ENCODE results near the gene STPG1. TPM values are rescaled to one million over a fixed set of nuclear protein-coding genes. Genes with fewer than 3 reads are reported as not detected.

The STPG1 gene
- total RNA-seq, 1 donor from 2014 or later, result 9.2 TPM

- DNase-seq (ENCODE audit: low read depth) (no peak), FAIRE-seq (no peak)
- Mint-ChIP-seq H3K36me3 (ENCODE audit: low read depth, unreplicated experiment) (peaks cover 3% of the 10 kb centered on the region), H3K4me3 (ENCODE audit: unreplicated experiment) (no peak overlapping the region), H3K27ac (ENCODE audit: unreplicated experiment) (no peak overlapping the region), H3K27me3 (ENCODE audit: low read depth, unreplicated experiment) (peaks cover 32% of the 10 kb centered on the region), H3K4me1 (ENCODE audit: low read depth, unreplicated experiment) (peaks cover 37% of the 10 kb centered on the region), H3K9me3 (ENCODE audit: unreplicated experiment) (no peaks in the 10 kb centered on the region)
- Histone ChIP-seq H3K36me3 (ENCODE audit: insufficient read depth, low read length) (no peaks in the 10 kb centered on the region), H3K27me3 (ENCODE audit: insufficient read depth, low read length) (peaks cover 30% of the 10 kb centered on the region), H3K4me3 (ENCODE audit: insufficient read depth, low read depth, low read length) (no peak overlapping the region), H3K79me2 (ENCODE audit: insufficient read depth, low read length) (no peaks in the 10 kb centered on the region), H3K9ac (ENCODE audit: low read length) (no peak overlapping the region), H3K9me3 (ENCODE audit: insufficient read depth, low read depth, low read length) (no peaks in the 10 kb centered on the region), H2AFZ (ENCODE audit: low read depth, low read length) (no peak overlapping the region), H3K4me2 (ENCODE audit: low read length) (no peak overlapping the region), H3K4me1 (ENCODE audit: insufficient read depth, low read length) (peaks cover 27% of the 10 kb centered on the region), H3K27ac (ENCODE audit: low read depth, low read length) (no peak overlapping the region), H4K20me1 (ENCODE audit: insufficient read depth, low read length) (no peaks in the 10 kb centered on the region)
- no peak for TF ChIP-seq CTCF (IDR thresholded peaks at IDR 0.05; ENCODE audit: insufficient read depth, low read depth, low read length)
- no peak for TF ChIP-seq EZH2 (IDR thresholded peaks at IDR 0.05; ENCODE audit: insufficient read depth, low read length)
Observed at GRCh38 chr1:24325587-24326449, 87.8 kb downstream of the STPG1 start.

GRCh38 chr1:24324903-24325302 is 88.7 kb downstream of the STPG1 start:
- H3K9me3 Mint-ChIP-seq (ENCODE audit: unreplicated experiment), result peaks cover 1% of the 10 kb centered on the region
- no peaks in the 10 kb centered on the region for H3K36me3 ChIP-seq (ENCODE audit: insufficient read depth, low read length)
- FAIRE-seq, result no peak
- H3K4me1 ChIP-seq (ENCODE audit: insufficient read depth, low read length), result peaks cover 20% of the 10 kb centered on the region
- H3K27ac ChIP-seq (ENCODE audit: low read depth, low read length), result no peak overlapping the region
- H3K9ac ChIP-seq (ENCODE audit: low read length), result no peak overlapping the region
- H3K27me3 Mint-ChIP-seq (ENCODE audit: low read depth, unreplicated experiment), result peaks cover 38% of the 10 kb centered on the region
- H3K9me3 ChIP-seq (ENCODE audit: insufficient read depth, low read depth, low read length), result no peaks in the 10 kb centered on the region
- TF ChIP-seq EZH2 (IDR thresholded peaks at IDR 0.05; ENCODE audit: insufficient read depth, low read length) (no peak), CTCF (IDR thresholded peaks at IDR 0.05; ENCODE audit: insufficient read depth, low read depth, low read length) (no peak)
- no peak overlapping the region for H3K4me3 ChIP-seq (ENCODE audit: insufficient read depth, low read depth, low read length)
- peaks cover 36% of the 10 kb centered on the region for H3K4me1 Mint-ChIP-seq (ENCODE audit: low read depth, unreplicated experiment)
- H3K4me3 Mint-ChIP-seq (ENCODE audit: unreplicated experiment), result no peak overlapping the region
- H2AFZ ChIP-seq (ENCODE audit: low read depth, low read length), result no peak overlapping the region
- H3K4me2 ChIP-seq (ENCODE audit: low read length), result no peak overlapping the region
- DNase-seq (ENCODE audit: low read depth), result no peak
- no peaks in the 10 kb centered on the region for H4K20me1 ChIP-seq (ENCODE audit: insufficient read depth, low read length)
- H3K79me2 ChIP-seq (ENCODE audit: insufficient read depth, low read length), result no peaks in the 10 kb centered on the region
- no peak overlapping the region for H3K27ac Mint-ChIP-seq (ENCODE audit: unreplicated experiment)
- H3K36me3 Mint-ChIP-seq (ENCODE audit: low read depth, unreplicated experiment), result no peaks in the 10 kb centered on the region
- peaks cover 39% of the 10 kb centered on the region for H3K27me3 ChIP-seq (ENCODE audit: insufficient read depth, low read length)

- Mint-ChIP-seq H3K4me1 (ENCODE audit: low read depth, unreplicated experiment) (peaks cover 42% of the 10 kb centered on the region), H3K9me3 (ENCODE audit: unreplicated experiment) (peaks cover 1% of the 10 kb centered on the region), H3K4me3 (ENCODE audit: unreplicated experiment) (no peak overlapping the region), H3K36me3 (ENCODE audit: low read depth, unreplicated experiment) (no peaks in the 10 kb centered on the region), H3K27ac (ENCODE audit: unreplicated experiment) (no peak overlapping the region), H3K27me3 (ENCODE audit: low read depth, unreplicated experiment) (peaks cover 38% of the 10 kb centered on the region)
- TF ChIP-seq EZH2 (IDR thresholded peaks at IDR 0.05; ENCODE audit: insufficient read depth, low read length), result no peak
- TF ChIP-seq CTCF (IDR thresholded peaks at IDR 0.05; ENCODE audit: insufficient read depth, low read depth, low read length), result no peak
- H3K4me2 ChIP-seq (ENCODE audit: low read length), result no peak overlapping the region
- H2AFZ ChIP-seq (ENCODE audit: low read depth, low read length), result no peak overlapping the region
- H4K20me1 ChIP-seq (ENCODE audit: insufficient read depth, low read length), result no peaks in the 10 kb centered on the region
- no peak for DNase-seq (ENCODE audit: low read depth)
- no peak overlapping the region for H3K4me3 ChIP-seq (ENCODE audit: insufficient read depth, low read depth, low read length)
- no peaks in the 10 kb centered on the region for H3K79me2 ChIP-seq (ENCODE audit: insufficient read depth, low read length)
- H3K9ac ChIP-seq (ENCODE audit: low read length), result no peak overlapping the region
- no peaks in the 10 kb centered on the region for H3K36me3 ChIP-seq (ENCODE audit: insufficient read depth, low read length)
- peaks cover 26% of the 10 kb centered on the region for H3K4me1 ChIP-seq (ENCODE audit: insufficient read depth, low read length)
- H3K27ac ChIP-seq (ENCODE audit: low read depth, low read length), result no peak overlapping the region
- H3K9me3 ChIP-seq (ENCODE audit: insufficient read depth, low read depth, low read length), result no peaks in the 10 kb centered on the region
- H3K27me3 ChIP-seq (ENCODE audit: insufficient read depth, low read length), result peaks cover 55% of the 10 kb centered on the region
- FAIRE-seq, result no peak
Observed at GRCh38 chr1:24323281-24323680, 90.3 kb downstream of the STPG1 start.

Data from astrocyte (in vitro differentiated cells and primary cell).